GM21515 (cell line): Measurements from ENCODE around the gene NDC1.
"Not testable (repeated sequence)": the region's sequence is repeated elsewhere in the genome, so short reads cannot be mapped to it uniquely, and the experiment has no call there.

Experiments used
- ATAC-seq: cut with Tn5 transposase; IDR thresholded peaks from one replicate; pipeline ENCODE4 v1.9.1; 2021; ENCODE audit not compliant: unreplicated experiment

The NDC1 gene

DNA sequence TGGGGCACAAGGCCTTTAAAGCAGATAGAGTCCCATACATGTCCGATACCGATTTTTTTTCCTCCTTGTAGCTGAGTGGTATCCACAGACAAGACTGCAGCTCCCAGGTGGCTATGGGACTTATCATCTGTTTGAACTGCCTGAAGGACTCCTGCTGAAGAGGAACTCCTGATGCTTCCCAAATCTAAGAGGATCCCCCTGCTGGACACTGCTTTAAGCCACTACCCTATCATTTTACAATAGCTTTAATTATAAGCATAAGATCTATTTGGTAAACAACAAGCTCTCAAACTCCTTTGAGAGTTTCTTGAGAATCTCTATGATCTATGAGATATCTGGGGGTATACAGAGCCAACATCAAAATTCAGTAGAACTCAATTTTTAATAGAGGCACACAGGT is 11.7 kb downstream of the NDC1 start:
- no peak for ATAC-seq

GRCh38 chr1:53825306-53825705 is 12.8 kb downstream of the NDC1 start:
- no peak for ATAC-seq

- ATAC-seq = no peak
Observed at GRCh38 chr1:53822931-53823330, 15.2 kb downstream of the NDC1 start.

GRCh38 chr1:53821380-53821779 is 16.7 kb downstream of the NDC1 start:
- no peak for ATAC-seq

DNA sequence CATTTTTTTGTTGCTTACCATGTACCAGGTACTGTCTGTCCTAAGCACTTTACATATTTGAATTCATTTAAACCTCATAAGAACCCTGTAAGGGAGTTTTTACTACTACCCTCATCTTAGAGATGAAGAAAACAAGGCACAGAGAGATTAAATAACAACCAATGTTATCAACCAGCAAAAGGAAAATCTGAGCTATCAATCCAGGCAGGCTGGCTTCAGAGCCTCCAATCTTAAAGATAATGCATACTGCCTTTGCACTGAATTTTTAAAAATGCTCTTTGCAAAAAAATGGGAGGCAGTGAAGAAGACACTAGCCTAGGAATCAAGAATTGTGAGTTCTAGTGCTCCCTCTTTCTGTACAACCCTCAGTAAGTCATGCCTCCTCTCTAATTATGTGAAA is 18.7 kb downstream of the NDC1 start:
- no peak for ATAC-seq

- ATAC-seq = not testable (repeated sequence)
Observed at GRCh38 chr1:53816584-53816983, 21.5 kb downstream of the NDC1 start.

- ATAC-seq = not testable (repeated sequence)
Observed at GRCh38 chr1:53815484-53815883, 22.6 kb downstream of the NDC1 start.

DNA sequence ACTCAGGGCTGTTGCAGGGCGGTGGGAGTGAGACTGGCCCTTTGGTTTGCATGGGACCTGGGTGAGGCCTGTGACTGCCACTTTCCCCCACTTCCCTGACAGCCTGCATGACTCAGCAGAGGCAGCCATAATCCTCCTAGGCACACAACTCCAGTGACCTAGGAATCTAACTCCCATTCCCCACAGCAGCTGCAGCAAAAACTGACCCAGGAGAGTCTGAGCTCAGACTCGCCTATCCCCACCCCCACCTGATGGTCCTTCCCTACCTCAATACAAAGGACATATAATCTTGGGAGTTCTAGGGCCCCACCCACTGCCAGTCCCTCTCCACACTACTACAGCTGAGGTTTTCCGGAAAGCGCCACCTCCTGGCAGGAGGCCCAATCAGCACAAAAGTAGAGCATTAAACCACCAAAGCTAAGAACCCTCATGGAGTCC is 26.7 kb downstream of the NDC1 start:
- no peak for ATAC-seq

DNA sequence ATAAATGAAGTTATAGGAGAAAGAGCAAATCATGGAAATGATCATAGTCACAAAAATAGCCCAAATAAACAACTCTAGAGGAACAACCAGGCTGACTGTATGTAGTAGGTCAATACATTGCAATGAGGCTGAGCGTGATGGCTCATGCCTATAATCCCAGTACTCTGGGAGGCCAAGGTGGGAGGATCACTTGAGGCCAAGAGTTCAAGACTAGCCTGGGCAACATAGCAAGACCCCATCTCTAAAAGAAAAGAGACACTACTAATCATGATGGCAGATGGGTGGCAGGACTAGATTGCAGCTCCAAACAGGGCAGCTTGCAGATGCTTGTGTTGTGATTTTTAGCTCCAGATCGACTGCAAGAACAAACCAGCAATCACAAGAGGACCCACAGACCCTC is 27.6 kb downstream of the NDC1 start:
- ATAC-seq = no peak

- ATAC-seq = no peak
Observed at GRCh38 chr1:53810007-53810406, 28.1 kb downstream of the NDC1 start.

- no peak for ATAC-seq
Observed at GRCh38 chr1:53807916-53808315, 30.2 kb downstream of the NDC1 start.

DNA sequence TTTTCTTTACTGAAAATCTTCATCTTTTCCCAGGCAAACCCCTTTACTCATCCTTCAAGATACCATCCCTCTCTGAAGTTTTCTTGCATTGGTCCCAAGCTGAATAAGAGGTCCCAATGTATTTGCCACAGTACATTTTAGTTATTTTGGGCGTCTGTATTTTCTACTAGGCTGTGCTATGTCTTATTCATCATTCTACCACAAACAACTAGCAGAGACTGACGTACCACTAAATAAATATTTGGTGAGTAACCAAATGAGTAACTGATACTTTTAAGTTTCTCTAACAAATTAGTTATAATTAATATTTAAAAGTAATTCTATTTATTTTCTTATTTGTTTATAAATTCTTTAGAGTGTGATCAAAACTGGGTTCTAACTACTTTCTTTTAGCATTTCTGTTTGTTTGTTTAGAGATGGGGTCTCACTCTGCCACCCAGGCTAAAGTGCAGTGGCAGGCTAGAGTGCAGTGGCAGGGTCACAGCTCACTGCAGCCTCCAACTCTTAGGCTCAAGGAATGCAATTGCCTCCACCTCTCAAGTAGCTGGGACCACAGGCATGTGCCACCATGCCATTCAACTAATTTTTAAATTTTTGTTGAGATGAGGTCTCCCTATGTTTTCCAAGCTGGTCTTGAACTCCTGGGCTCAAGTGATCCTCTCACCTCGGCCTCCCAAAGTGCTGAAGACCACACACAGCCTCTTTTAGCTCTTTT is 33.1 kb downstream of the NDC1 start:
- no peak for ATAC-seq

DNA sequence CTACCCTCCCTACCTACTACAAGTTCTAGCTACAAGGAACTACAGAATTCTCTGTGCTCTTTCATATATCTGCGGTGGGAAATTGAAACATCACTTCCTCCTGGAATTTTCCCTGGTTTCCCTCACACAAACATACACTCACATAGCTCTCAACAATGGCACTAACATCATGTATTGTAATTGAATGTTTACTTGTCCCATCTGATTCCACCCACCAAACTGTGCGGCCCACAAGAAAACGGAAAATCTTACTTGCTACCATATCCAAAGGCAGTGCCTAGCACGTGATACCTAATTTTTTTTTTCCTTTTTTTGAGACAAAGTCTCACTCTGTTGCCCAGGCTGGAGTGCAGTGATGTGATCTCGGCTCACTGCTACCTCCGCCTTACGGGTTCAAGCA is 33.9 kb downstream of the NDC1 start:
- ATAC-seq = no peak

- ATAC-seq = no peak
Observed at GRCh38 chr1:53800621-53801020, 37.5 kb downstream of the NDC1 start.

- no peak for ATAC-seq
Observed at GRCh38 chr1:53799141-53799540, 39.0 kb downstream of the NDC1 start.

DNA sequence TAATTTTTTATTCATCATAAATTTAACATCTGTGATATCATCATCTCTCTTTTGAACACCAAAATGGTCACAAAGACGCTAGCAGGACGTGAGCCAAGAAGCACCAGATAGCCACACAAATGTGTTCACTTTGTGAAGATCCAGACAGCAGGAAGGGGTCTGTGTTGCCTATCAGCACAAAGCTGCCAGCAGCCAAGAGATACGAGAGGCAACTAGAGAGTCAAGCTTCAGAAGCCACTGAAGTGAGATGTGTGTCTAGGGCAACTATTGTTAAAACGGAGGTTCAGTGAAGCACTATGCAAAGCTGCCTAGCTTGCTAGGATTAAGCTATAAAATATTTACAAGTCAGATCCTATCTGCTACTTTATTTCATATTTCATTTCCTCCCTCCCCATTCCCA is 45.3 kb downstream of the NDC1 start:
- no peak for ATAC-seq

GRCh38 chr1:53787655-53788054 is 50.4 kb downstream of the NDC1 start:
- no peak for ATAC-seq

DNA sequence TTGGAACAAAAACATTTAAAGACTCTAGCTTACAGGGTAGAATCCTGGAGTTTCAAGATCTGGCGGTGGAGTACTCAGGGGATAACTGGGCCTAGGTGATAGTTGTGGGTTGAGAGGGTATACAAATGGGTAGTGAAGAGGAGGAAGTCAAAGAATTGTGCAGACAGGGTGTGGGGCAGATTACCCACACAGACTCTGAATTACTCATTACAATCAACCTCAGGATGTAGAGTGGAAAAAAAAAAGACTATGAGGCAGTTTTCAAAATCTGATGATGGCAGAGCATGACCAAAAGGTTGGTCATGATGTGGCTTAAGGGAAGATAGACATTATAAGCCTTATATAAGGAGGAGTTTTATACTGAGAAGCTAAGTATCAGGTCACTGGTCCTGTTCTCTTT is 55.0 kb downstream of the NDC1 start:
- no peak for ATAC-seq

DNA sequence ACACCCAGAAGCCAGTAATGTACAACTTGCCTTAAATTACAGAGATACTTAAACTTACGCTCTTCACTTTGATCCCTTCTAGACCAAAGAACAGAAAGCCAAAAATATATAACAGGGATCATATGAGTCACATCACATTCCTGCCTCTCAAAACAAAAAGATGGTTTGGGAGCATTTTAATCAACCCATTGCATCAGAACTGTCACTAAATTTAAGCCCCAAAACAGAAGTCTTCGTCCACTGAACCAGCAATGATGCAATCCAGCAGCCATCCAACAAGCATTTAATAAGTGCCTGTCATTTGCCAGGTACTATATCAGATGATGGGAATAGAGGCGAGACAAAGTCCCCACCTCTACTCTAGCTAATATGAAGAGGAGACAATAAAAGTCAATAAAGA is 56.4 kb downstream of the NDC1 start:
- no peak for ATAC-seq

- no peak for ATAC-seq
Observed at GRCh38 chr1:53777272-53777671, 60.8 kb downstream of the NDC1 start.

DNA sequence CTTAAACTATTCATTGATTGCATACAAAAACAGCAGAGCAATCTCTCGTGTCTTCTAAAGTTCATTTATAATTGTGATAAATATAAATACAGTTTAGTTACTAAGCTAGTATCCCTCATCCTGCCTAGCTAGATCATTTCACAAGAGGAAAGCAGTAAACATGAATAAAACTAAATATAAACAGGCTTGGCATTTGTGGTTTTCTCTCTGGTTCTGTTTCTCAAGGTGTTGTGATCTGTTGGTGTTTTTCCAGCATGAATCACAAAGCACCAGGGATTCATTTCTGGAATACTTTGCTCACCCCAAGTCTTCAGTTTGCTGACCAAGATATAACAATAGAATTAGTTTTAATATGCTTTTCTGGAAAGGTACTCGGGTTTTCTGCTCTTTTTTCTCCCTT is 66.4 kb downstream of the NDC1 start:
- ATAC-seq = no peak

GRCh38 chr1:53769780-53770179 is 68.3 kb downstream of the NDC1 start:
- ATAC-seq = no peak

DNA sequence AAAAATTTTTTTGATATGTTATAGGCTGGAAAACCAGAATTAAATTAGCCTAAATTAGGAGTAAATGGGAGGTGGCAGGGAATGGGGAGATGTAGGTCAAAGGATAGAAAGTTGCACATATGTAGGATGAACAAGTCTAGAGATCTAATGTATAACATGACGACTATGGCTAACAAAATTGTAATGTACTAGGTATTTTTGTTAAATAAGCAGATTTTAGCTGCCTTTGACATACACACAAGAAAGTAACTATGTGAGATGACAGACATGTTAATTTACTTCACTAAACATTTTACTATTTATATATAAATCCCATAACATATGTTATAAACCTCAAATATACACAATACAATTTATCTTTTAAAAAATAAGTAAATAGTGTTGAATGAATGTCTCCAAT is 68.9 kb downstream of the NDC1 start:
- no peak for ATAC-seq
